ENCODE data around the gene NKTR.

GRCh38 chr3:42590989-42591756 is 9.3 kb upstream of the NKTR start:
- TF ChIP-seq CTCF (IDR thresholded peaks at IDR 0.05) (no peak), MAX (IDR thresholded peaks at IDR 0.05; ENCODE audit: low read depth) (no peak), RAD21 (IDR thresholded peaks at IDR 0.05; ENCODE audit: low read length) (no peak), SMC3 (IDR thresholded peaks at IDR 0.05; ENCODE audit: low read depth, low read length) (no peak), EZH2phosphoT487 (IDR thresholded peaks at IDR 0.05; ENCODE audit: borderline replicate concordance, low read depth) (no peak), POLR2AphosphoS5 (IDR thresholded peaks at IDR 0.05; ENCODE audit: low read depth, low read length) (no peak), GABPA (IDR thresholded peaks at IDR 0.05; ENCODE audit: low read depth) (no peak), USF2 (IDR thresholded peaks at IDR 0.05; ENCODE audit: borderline replicate concordance, low read depth, low read length) (no peak)
- TF ChIP-seq, protein P1, sequence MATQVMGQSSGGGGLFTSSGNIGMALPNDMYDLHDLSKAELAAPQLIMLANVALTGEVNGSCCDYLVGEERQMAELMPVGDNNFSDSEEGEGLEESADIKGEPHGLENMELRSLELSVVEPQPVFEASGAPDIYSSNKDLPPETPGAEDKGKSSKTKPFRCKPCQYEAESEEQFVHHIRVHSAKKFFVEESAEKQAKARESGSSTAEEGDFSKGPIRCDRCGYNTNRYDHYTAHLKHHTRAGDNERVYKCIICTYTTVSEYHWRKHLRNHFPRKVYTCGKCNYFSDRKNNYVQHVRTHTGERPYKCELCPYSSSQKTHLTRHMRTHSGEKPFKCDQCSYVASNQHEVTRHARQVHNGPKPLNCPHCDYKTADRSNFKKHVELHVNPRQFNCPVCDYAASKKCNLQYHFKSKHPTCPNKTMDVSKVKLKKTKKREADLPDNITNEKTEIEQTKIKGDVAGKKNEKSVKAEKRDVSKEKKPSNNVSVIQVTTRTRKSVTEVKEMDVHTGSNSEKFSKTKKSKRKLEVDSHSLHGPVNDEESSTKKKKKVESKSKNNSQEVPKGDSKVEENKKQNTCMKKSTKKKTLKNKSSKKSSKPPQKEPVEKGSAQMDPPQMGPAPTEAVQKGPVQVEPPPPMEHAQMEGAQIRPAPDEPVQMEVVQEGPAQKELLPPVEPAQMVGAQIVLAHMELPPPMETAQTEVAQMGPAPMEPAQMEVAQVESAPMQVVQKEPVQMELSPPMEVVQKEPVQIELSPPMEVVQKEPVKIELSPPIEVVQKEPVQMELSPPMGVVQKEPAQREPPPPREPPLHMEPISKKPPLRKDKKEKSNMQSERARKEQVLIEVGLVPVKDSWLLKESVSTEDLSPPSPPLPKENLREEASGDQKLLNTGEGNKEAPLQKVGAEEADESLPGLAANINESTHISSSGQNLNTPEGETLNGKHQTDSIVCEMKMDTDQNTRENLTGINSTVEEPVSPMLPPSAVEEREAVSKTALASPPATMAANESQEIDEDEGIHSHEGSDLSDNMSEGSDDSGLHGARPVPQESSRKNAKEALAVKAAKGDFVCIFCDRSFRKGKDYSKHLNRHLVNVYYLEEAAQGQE (IDR thresholded peaks at IDR 0.05; ENCODE audit: low read depth, low read length) = no peak
